Fibroblast of skin of right quadriceps (primary cell): ENCODE measurements around the gene FMNL2.

Source experiments
- DNase-seq: peaks from one replicate; pipeline ENCODE4 v3.0.0-alpha.2; 2013

The FMNL2 gene

DNA sequence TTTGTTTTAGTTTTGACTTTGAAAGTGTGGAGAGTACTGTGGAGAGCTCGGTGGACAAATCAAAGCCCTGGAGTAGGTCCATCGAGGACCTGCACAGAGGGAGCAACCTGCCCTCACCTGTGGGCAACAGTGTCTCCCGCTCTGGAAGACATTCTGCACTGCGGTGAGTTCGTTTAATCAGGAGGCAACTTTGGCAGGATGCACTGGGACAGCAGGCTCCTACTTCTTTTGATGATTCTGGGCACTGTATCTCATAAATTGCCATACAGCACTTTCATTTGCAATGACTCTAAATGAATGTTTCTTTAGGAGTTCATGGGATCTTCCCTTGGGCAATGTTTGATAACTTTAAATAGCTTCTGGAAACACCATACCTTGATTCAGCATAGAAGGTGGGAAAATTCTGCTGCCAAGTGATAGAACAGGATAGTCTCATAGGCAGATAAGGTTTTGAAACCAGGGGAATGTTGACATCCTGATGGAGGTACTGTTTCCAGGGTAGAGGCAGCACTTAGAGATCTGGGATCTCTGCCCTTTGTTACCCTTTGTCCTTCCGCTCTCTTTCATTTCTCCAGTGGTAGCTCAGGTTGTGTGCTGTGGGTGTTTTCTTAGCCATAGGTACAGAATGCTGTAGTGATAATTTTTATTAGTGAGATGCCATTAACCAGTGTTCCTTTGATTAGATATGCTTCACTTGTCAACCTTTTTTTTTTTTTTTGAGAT, 226.1 kb downstream of the FMNL2 start:
- DNase-seq, result no peak

GRCh38 chr2:152562198-152562884, 227.4 kb downstream of the FMNL2 start:
- DNase-seq, result no peak

GRCh38 chr2:152563764-152564163, 228.8 kb downstream of the FMNL2 start:
- DNase-seq, result no peak

DNA sequence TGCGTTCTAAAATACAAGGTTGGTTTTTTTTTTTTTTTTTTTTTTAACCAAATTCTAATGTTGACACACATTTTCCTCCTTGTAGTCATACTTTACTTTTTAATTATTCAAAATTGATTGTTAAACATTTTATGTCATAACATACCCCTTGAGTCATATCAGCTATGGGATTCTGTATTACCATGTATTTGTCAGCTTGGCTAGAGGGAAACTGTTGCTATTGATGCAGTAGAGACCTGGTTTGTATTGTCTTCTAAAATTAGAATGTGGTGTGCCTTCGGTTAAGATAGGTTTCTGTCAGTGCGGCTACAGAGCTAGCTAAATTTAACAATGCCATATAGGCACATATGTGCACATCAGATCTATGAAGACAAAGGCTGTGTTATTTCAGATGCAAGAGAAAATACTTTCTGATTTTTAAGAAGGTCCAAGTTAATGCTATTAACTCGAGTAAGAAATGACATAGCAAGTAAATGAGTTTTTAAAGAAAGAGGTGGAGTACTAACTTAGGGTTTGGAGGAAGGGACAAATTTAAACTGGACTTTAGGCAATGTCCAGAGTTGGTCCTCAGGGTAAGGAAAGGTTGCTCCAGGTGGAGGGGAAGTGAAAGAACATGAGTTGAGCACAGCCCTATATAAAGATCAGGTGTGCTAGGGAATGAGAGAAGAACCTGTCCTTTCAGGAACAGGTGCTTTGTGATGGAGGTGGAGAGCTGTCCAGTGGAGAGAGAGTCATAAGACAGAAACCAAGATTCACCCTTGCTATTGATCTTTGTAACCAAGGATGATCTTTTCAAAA, 230.0 kb downstream of the FMNL2 start:
- no peak for DNase-seq

DNA sequence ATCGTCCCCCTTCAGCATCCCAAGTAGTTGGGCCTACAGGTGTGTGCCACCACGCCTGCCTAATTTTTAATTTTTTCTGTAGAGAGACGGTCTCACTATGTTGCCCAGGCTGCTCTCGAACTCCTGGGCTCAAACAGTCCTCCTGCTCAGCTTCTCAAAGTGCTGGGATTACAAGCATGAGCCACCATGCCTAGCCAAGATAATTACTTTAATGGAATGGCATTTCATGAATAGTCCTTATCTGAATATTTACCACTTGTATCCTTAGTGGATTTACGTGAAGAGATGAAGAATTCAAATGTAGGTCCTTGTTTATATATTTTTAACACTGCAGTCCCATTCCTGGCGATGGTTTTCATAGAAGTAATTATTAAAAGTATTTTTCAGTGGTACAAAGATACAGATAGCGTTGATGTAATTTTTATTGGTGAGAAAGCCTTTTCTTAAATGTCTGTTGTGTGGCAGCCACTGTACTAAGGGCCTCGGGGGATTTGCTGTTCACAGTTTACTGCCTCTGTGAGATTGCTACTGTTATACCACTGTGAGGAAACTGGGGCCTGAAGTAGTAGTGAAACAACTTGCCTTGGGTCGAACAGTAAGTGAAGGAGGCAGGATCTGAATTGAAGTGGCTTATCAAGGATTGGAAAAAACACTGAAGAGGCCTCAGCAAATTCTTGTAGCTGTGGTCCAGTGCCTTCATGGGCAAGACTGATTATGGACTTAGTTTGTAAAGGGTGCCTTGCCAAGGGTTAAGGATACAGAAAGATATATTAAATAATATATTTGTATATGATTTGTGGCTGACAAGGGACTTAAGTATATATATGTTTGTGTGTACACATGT, 231.1 kb downstream of the FMNL2 start:
- no peak for DNase-seq

GRCh38 chr2:152566728-152567069, 231.7 kb downstream of the FMNL2 start:
- DNase-seq, result no peak

DNA sequence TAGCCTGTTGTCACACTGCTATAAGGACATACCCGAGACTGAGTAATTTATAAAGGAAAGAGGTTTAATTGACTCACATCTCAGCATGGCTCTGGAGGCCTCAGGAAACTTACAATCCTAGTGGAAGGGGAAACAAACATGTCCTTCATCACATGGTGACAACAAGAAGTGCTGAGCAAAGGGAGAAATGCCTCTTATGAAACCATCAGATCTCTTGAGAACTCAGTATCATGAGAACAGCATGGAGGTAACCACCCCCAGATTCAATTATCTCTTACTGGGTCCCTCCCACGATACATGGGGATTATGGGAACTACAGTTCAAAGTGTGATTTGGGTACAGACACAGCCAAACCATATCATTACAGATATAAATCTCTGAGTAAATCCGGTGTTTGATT, 233.6 kb downstream of the FMNL2 start:
- DNase-seq, result no peak

GRCh38 chr2:152569186-152569585, 234.2 kb downstream of the FMNL2 start:
- no peak for DNase-seq

- DNase-seq, result no peak
These were observed 236.2 kb downstream of the FMNL2 start for GRCh38 chr2:152571048-152571766.

DNA sequence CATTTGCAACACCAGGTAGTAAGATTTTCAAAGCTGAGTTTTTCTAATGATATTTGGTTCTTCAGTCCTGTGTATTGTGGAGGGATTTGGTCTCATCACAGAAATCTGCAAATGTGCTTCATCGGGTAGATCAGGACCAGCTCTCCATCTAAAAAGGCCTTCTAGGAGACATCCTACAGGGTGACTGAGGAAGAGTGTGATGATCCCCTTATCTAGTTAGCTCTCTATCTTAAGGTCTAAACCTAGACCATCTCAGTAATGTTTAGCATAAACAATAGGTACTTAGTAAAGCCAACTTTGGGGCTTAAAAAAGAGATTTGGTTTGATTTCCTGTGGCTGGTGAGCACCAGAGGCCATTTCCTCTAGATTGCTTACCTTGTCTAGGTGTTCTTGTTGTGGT, 237.1 kb downstream of the FMNL2 start:
- DNase-seq, result no peak

GRCh38 chr2:152573168-152573567, 238.2 kb downstream of the FMNL2 start:
- DNase-seq, result peak; percentile 89

- DNase-seq, result peak; percentile 28
These were observed 242.6 kb downstream of the FMNL2 start for GRCh38 chr2:152577579-152577978.

GRCh38 chr2:152578573-152578972, 243.6 kb downstream of the FMNL2 start:
- no peak for DNase-seq

- DNase-seq, result no peak
These were observed 245.7 kb downstream of the FMNL2 start for GRCh38 chr2:152580714-152581113.

DNA sequence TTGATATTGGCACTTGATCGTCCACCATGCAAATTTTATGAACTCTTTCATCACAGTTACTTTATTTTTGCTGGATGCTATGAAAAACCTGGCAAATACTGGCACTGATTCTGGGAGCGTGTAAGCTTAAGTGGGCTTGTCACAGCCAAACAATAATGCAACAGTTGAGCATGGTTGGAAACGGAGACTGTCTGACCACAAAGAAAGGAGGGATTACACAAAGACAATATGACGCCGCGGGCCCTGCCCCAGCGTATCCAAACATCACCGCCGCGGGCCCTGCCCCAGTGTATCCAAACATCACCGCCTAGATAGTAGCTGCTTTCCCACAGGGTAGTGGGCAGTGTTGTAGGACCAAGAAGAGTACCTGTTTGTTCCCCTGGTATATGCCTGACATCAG, 246.4 kb downstream of the FMNL2 start:
- DNase-seq, result no peak

GRCh38 chr2:152582081-152582480, 247.1 kb downstream of the FMNL2 start:
- DNase-seq, result no peak

DNA sequence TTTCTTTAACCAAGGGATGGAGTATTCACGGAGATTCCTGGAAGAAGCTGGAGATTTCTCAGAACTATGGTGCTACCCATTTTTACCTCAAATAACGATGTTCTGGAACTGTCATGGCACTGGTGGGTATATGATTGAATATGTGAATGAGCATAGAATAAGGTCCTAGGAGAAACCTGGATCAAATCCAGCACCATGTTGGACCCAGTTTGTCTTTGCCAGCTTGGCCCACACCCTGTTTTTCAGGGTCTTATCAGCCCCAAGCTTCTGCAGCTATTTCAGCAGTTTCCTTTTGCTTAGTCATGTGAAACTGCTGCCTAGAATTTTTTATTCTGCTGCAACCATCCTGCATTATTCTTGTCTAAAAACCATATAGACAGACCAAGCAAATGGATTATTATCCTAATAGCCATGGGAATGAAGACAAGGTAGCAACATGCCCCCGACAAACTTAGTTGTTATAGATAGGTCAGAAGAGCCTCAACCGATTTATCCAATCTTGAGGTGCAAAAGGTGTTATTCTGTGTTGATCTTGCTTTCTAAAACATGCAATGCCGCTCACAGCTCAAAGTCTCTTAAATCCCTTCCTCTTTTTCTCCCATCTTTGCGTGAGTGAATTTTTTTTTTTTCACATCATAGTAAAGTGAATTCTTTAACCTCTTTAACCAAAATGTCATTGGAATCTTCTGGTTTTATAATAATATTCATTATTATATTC, 248.7 kb downstream of the FMNL2 start:
- no peak for DNase-seq

GRCh38 chr2:152584301-152584700, 249.3 kb downstream of the FMNL2 start:
- DNase-seq, result peak; percentile 51

- peak; percentile 98 for DNase-seq
These were observed 251.0 kb downstream of the FMNL2 start for GRCh38 chr2:152585830-152586484.

DNA sequence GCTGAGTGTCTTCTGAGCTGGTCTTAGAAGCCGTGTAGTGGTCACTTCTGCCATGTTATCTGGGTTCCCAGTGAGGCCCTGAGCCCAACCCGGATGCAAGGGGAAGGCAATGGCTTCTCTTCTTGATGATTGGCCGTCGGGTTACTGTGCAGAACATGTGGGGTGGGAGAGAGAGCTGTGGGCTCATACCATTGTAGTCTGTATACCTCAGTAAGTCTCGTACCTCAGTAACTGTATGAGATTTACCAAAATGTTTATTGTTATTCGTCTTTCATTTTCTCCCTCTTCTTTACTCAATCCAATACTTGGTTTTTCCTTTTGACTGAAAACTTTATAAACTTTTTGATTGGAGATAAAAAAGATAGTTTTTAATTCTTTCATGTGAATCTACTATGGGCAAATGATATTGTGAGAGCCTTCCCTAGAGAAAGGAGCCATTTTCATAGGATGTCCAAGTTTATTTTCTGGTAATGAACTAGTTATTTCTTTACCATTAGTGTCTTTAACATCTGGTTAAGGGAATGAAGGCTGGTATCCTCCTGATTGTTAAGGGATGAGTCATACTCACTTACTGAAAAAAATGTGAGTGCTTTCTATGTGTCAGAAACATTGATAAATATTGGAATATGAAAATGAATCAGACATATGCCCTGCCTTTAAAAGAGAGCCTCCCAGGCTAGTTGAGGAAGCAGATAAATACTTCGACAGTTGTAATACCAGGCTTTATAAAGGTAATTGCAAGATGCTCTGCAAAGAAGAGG, 252.4 kb downstream of the FMNL2 start:
- peak; percentile 61 for DNase-seq
